ENCODE data around the gene KLRF1. TPM values are rescaled to one million over a fixed set of nuclear protein-coding genes. Genes with fewer than 3 reads are reported as not detected.

Gene KLRF1
- total RNA-seq, 5 donors from 2014 or later (not counting 1 experiment from before 2014, with no cell fraction given): 0.35 to 24.8 (median 0.95) TPM

DNA sequence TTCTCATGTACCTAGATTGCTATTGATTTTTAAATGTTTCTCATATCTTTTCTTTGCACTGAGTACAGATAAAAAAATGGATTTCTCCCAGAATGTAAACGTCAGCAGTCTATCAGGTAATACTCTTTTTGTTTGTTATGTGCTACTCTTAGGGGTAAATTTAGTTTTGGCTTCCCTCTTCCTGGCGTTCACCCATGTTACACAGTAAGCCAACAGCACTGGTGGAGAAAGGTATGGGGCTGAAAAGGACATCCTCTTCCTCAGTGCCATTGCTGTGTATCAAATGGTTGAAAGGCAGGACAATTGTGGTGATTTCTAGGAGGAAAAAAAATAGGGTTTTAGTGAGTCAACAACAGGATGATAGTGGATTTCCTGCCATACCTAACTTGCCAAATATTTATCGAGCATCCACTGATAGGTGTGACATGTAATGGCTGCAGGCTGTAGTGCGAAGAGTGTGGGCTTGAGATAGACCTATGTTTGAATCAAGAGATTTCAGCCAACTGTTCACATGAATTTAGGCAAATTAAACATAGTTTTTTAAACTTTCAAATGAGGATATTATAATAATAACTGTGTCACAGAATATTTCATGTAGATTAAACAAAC, 61.5 kb downstream of the KLRF1 start:
- no peaks in the 10 kb centered on the region for H3K36me3 ChIP-seq (ENCODE audit: control insufficient read depth in 2 of 2, extremely low read depth in 1 of 2, insufficient read depth in 1 of 2, low read length in 1 of 2)
- H3K4me1 ChIP-seq (ENCODE audit: control insufficient read depth in 1 of 2, extremely low read depth in 1 of 2, insufficient read depth in 2 of 2, low read length in 2 of 2): peaks cover 3% of the 10 kb centered on the region in 2 experiments
- Mint-ChIP-seq H3K27ac (peak overlapping the region; percentile 7 to 41), H3K4me1 (peaks cover 9 to 14% (median 13%) of the 10 kb centered on the region in 3 donors), H3K9me3 (no peaks in the 10 kb centered on the region), H3K4me3 (no peak overlapping the region), H3K36me3 (no peaks in the 10 kb centered on the region), H3K27me3 (no peaks in the 10 kb centered on the region)
- DNase-seq: no peak
- no peak overlapping the region for H3K27ac ChIP-seq (ENCODE audit: low read length)
- no peaks in the 10 kb centered on the region for H3K9me3 ChIP-seq
- no peak overlapping the region for H3K4me3 ChIP-seq (ENCODE audit: control insufficient read depth in 1 of 2, extremely low read depth in 1 of 2, low read length in 1 of 2)
- POLR2A ChIA-PET: no interaction called here
- ATAC-seq (replicated peaks in 1 of 4): no peak
- CTCF ChIA-PET: no interaction called here
- no peaks in the 10 kb centered on the region for H3K27me3 ChIP-seq (replicated peaks in 1 of 2; ENCODE audit: control insufficient read depth in 2 of 2, extremely low read depth in 1 of 2, insufficient read depth in 2 of 2, low read length in 1 of 2)
- no CpG with 5 or more reads among the region's 4 CpGs for WGBS (ENCODE audit: insufficient coverage)

Other genes starting within 250 kb of the KLRF1 start
- gene KLRB1, start 219.6 kb upstream of the KLRF1 start, total RNA-seq: 10 to 100 TPM in 4 of 5 donors, 1 to 10 TPM in 1; 9.0 to 55.5 (median 31.6) TPM
- gene CLEC2D, start 157.8 kb upstream of the KLRF1 start, total RNA-seq: 100 to 1,000 TPM; 217 to 338 (median 311) TPM
- gene CLECL1, start 94.4 kb upstream of the KLRF1 start, total RNA-seq: 1 to 10 TPM; 1.1 to 4.4 (median 2.9) TPM
- 100 to 1,000 TPM in 2 of 5 donors, 10 to 100 TPM in 3; 36.7 to 746 (median 39.4) TPM for gene CD69, start 66.6 kb upstream of the KLRF1 start, total RNA-seq
- gene CLEC2B, start 41.9 kb downstream of the KLRF1 start, total RNA-seq: 100 to 1,000 TPM in 1 of 5 donors, 10 to 100 TPM in 4; 60.0 to 101 (median 74.7) TPM
- not detected for gene KLRF2, start 54.0 kb downstream of the KLRF1 start, total RNA-seq
- gene CLEC2A, start 104.9 kb downstream of the KLRF1 start, total RNA-seq: not detected
- under 1 TPM in 1 of 5 donors, not detected in 4; 0.26 TPM for gene CLEC12A, start 143.9 kb downstream of the KLRF1 start, total RNA-seq
- gene CLEC1B, start 171.6 kb downstream of the KLRF1 start, total RNA-seq: under 1 TPM in 1 of 5 donors, not detected in 4; 0.50 TPM
- gene CLEC12B, start 183.1 kb downstream of the KLRF1 start, total RNA-seq: not detected
- gene CLEC9A, start 203.2 kb downstream of the KLRF1 start, total RNA-seq: under 1 TPM in 1 of 5 donors, not detected in 4; 0.61 TPM